Neural progenitor cell (in vitro differentiated cells): ENCODE results near the gene LMBR1. TPM values are rescaled to one million over a fixed set of nuclear protein-coding genes. Genes with fewer than 3 reads are reported as not detected.

Experiments used
- DNase-seq: peaks from one replicate; pipeline ENCODE4 v3.0.0-alpha.2; 2016; ENCODE audit warnings: low spot score
- H2AFZ ChIP-seq: fragments of 200-600 bp; sonication (generic); replicated peaks from 2 replicates; pipeline ENCODE4 v1.6.1; 2016; ENCODE audit warnings: antibody characterized with exemption
- H3F3A ChIP-seq: fragments of 200-600 bp; sonication (generic); 2 replicates; pipeline ENCODE4 v1.6.1; 2016; ENCODE audit warnings: antibody characterized with exemption, low read depth
- H3K27ac ChIP-seq: fragments of 200-600 bp; sonication (generic); 2 replicates; pipeline ENCODE4 v1.5.1; 2016; ENCODE audit warnings: mild to moderate bottlenecking
- H3K27me3 ChIP-seq: fragments of 200-600 bp; sonication (generic); 2 replicates; pipeline ENCODE4 v1.6.1; 2016; ENCODE audit warnings: mild to moderate bottlenecking, moderate library complexity
- H3K36me3 ChIP-seq: fragments of 200-600 bp; sonication (generic); 2 replicates; pipeline ENCODE4 v1.5.1; 2016
- H3K4me1 ChIP-seq: fragments of 200-600 bp; sonication (generic); 2 replicates; pipeline ENCODE4 v1.6.1; 2016; ENCODE audit warnings: mixed run types
- H3K4me2 ChIP-seq: fragments of 200-600 bp; sonication (generic); 2 replicates; pipeline ENCODE4 v1.6.1; 2016
- H3K4me3 ChIP-seq: fragments of 200-600 bp; sonication (generic); 2 replicates; pipeline ENCODE4 v1.5.1; 2016
- H3K79me2 ChIP-seq: fragments of 200-600 bp; sonication (generic); 2 replicates; pipeline ENCODE4 v1.6.1; 2016; ENCODE audit warnings: low read depth
- H3K9ac ChIP-seq: fragments of 200-600 bp; sonication (generic); 2 replicates; pipeline ENCODE4 v1.6.1; 2016
- H3K9me3 ChIP-seq: fragments of 200-600 bp; sonication (generic); 2 replicates; pipeline ENCODE4 v1.5.1; 2016; ENCODE audit warnings: low read depth
- H4K20me1 ChIP-seq: fragments of 200-600 bp; sonication (generic); 2 replicates; pipeline ENCODE4 v1.6.1; 2016; ENCODE audit warnings: low read depth
- H3K27ac Mint-ChIP-seq: 3 replicates; pipeline ENCODE4 v1.8.0; 2021; ENCODE audit warnings: mixed read lengths
- H3K27me3 Mint-ChIP-seq: 2 replicates; pipeline ENCODE4 v1.8.0; 2022; ENCODE audit warnings: low read depth, mild to moderate bottlenecking, inconsistent platforms, moderate library complexity, mixed read lengths; ENCODE audit not compliant: insufficient read depth
- H3K36me3 Mint-ChIP-seq: 3 replicates; pipeline ENCODE4 v1.8.0; 2021; ENCODE audit warnings: mixed read lengths
- H3K4me1 Mint-ChIP-seq: 3 replicates; pipeline ENCODE4 v1.8.0; 2021; ENCODE audit warnings: mixed read lengths
- H3K4me3 Mint-ChIP-seq: 3 replicates; pipeline ENCODE4 v1.8.0; 2021; ENCODE audit warnings: mild to moderate bottlenecking, moderate library complexity, mixed read lengths
- H3K9me3 Mint-ChIP-seq: 3 replicates; pipeline ENCODE4 v1.8.0; 2020; ENCODE audit warnings: mixed read lengths
- CTCF ChIP-seq: fragments of 200-600 bp; sonication (generic); IDR thresholded peaks from 2 replicates; pipeline ENCODE4 v1.5.1; 2017; ENCODE audit warnings: antibody characterized with exemption, mild to moderate bottlenecking
- EZH2 ChIP-seq: fragments of 200-600 bp; sonication (generic); IDR thresholded peaks from 2 replicates; pipeline ENCODE4 v1.6.1; 2017; ENCODE audit warnings: antibody characterized with exemption, mild to moderate bottlenecking, moderate library complexity
- EZH2phosphoT487 ChIP-seq: fragments of 200-600 bp; sonication (generic); IDR thresholded peaks from 2 replicates; pipeline ENCODE4 v1.6.1; 2017; ENCODE audit warnings: antibody characterized with exemption
- total RNA-seq: library from RNA; depleted of rRNA; stranded (reverse); fragments of >200 nt; gene quantifications from 2 replicates; pipeline ENCODE4 v1.2.3, GENCODE V29; 2015; ENCODE audit warnings: low replicate concordance

Gene LMBR1
- total RNA-seq, 1 donor from 2014 or later, result 58.1 TPM

GRCh38 chr7:156669035-156669828, 223.8 kb downstream of the LMBR1 start:
- peaks cover 11% of the 10 kb centered on the region for H3K4me1 Mint-ChIP-seq
- Histone ChIP-seq H3K79me2 (no peaks in the 10 kb centered on the region), H3F3A (peaks cover 22% of the 10 kb centered on the region), H2AFZ (no peak overlapping the region), H3K36me3 (no peaks in the 10 kb centered on the region), H3K4me1 (peaks cover 50% of the 10 kb centered on the region), H3K4me3 (no peak overlapping the region), H4K20me1 (no peaks in the 10 kb centered on the region), H3K4me2 (no peak overlapping the region), H3K9me3 (no peaks in the 10 kb centered on the region), H3K27ac (no peak overlapping the region), H3K27me3 (no peaks in the 10 kb centered on the region), H3K9ac (no peak overlapping the region)
- peaks cover 14% of the 10 kb centered on the region for H3K36me3 Mint-ChIP-seq
- TF ChIP-seq EZH2, result no peak
- no peak for TF ChIP-seq CTCF
- TF ChIP-seq EZH2phosphoT487, result no peak
- no peak overlapping the region for H3K4me3 Mint-ChIP-seq
- H3K27ac Mint-ChIP-seq, result no peak overlapping the region
- H3K27me3 Mint-ChIP-seq, result peaks cover 2% of the 10 kb centered on the region
- no peak for DNase-seq
- no peaks in the 10 kb centered on the region for H3K9me3 Mint-ChIP-seq

- Mint-ChIP-seq H3K27me3 (peaks cover 2% of the 10 kb centered on the region), H3K9me3 (no peaks in the 10 kb centered on the region), H3K4me3 (no peak overlapping the region), H3K36me3 (peaks cover 8% of the 10 kb centered on the region), H3K4me1 (peaks cover 2% of the 10 kb centered on the region), H3K27ac (no peak overlapping the region)
- no peak overlapping the region for H2AFZ ChIP-seq
- no peaks in the 10 kb centered on the region for H3K9me3 ChIP-seq
- peaks cover 41% of the 10 kb centered on the region for H3K4me1 ChIP-seq
- no peak overlapping the region for H3K27ac ChIP-seq
- no peak overlapping the region for H3K9ac ChIP-seq
- H3K36me3 ChIP-seq, result no peaks in the 10 kb centered on the region
- peaks cover 12% of the 10 kb centered on the region for H3F3A ChIP-seq
- H3K27me3 ChIP-seq, result no peaks in the 10 kb centered on the region
- no peaks in the 10 kb centered on the region for H4K20me1 ChIP-seq
- no peak for TF ChIP-seq CTCF
- H3K4me2 ChIP-seq, result no peak overlapping the region
- no peak overlapping the region for H3K4me3 ChIP-seq
- no peaks in the 10 kb centered on the region for H3K79me2 ChIP-seq
- no peak for DNase-seq
Observed at GRCh38 chr7:156668130-156668741, 224.7 kb downstream of the LMBR1 start.

- Histone ChIP-seq H3K27ac (peak overlapping the region; percentile 33), H3K4me3 (no peak overlapping the region), H3F3A (peaks cover 7% of the 10 kb centered on the region), H3K9ac (no peak overlapping the region), H3K36me3 (no peaks in the 10 kb centered on the region), H4K20me1 (no peaks in the 10 kb centered on the region), H3K27me3 (no peaks in the 10 kb centered on the region), H3K4me1 (peaks cover 33% of the 10 kb centered on the region), H3K9me3 (no peaks in the 10 kb centered on the region), H2AFZ (no peak overlapping the region), H3K79me2 (no peaks in the 10 kb centered on the region), H3K4me2 (no peak overlapping the region)
- TF ChIP-seq CTCF (no peak), EZH2phosphoT487 (no peak), EZH2 (no peak)
- Mint-ChIP-seq H3K27ac (no peak overlapping the region), H3K4me1 (peaks cover 2% of the 10 kb centered on the region), H3K4me3 (no peak overlapping the region), H3K9me3 (no peaks in the 10 kb centered on the region), H3K36me3 (peaks cover 8% of the 10 kb centered on the region), H3K27me3 (peaks cover 2% of the 10 kb centered on the region)
- DNase-seq, result no peak
Observed at GRCh38 chr7:156667110-156667426, 225.9 kb downstream of the LMBR1 start.
